NT2/D1 (cell line): ENCODE data around the gene CPNE1.

Source experiments
- DNase-seq: peaks from one replicate; pipeline ENCODE4 v3.0.0-alpha.2; 2011; ENCODE audit warnings: low read depth, low spot score
- H3K27me3 ChIP-seq: 2 replicates; pipeline ENCODE4 v1.6.0; 2011; ENCODE audit warnings: mild to moderate bottlenecking; ENCODE audit not compliant: insufficient read length, insufficient read depth
- H3K36me3 ChIP-seq: 2 replicates; pipeline ENCODE4 v1.6.1; 2011; ENCODE audit warnings: mild to moderate bottlenecking, low read length, mixed read lengths; ENCODE audit not compliant: insufficient read depth, insufficient read length
- H3K4me1 ChIP-seq: 2 replicates; pipeline ENCODE4 v1.5.1; 2011; ENCODE audit not compliant: insufficient read depth, insufficient read length
- H3K4me3 ChIP-seq: 2 replicates; pipeline ENCODE4 v1.5.1; 2011; ENCODE audit warnings: low read depth; ENCODE audit not compliant: insufficient read length
- H3K9ac ChIP-seq: 2 replicates; pipeline ENCODE4 v1.6.0; 2011; ENCODE audit warnings: low read depth; ENCODE audit not compliant: insufficient read length
- H3K9me3 ChIP-seq: 2 replicates; pipeline ENCODE4 v1.5.1; 2011; ENCODE audit warnings: mild to moderate bottlenecking, low read length; ENCODE audit not compliant: insufficient read depth
- SUZ12 ChIP-seq: IDR thresholded peaks from 2 replicates; pipeline ENCODE4 v1.6.1; 2011; ENCODE audit not compliant: insufficient read length, insufficient read depth; ENCODE audit errors: extremely low read depth
- YY1 ChIP-seq: IDR thresholded peaks from 2 replicates; pipeline ENCODE4 v1.6.1; 2011; ENCODE audit not compliant: insufficient read length, insufficient read depth
- ZNF274 ChIP-seq: IDR thresholded peaks from 2 replicates; pipeline ENCODE4 v1.6.1; 2011; ENCODE audit warnings: mild to moderate bottlenecking, low read depth, low read length

Gene CPNE1

GRCh38 chr20:35625584-35626385 is 38.9 kb downstream of the CPNE1 start:
- H3K9me3 ChIP-seq, result no peaks in the 10 kb centered on the region
- no peak for TF ChIP-seq ZNF274
- no peak for TF ChIP-seq SUZ12
- TF ChIP-seq YY1, result no peak
- peaks cover under 1% of the 10 kb centered on the region for H3K4me1 ChIP-seq
- H3K4me3 ChIP-seq, result no peak overlapping the region
- no peak overlapping the region for H3K9ac ChIP-seq
- peaks cover 78% of the 10 kb centered on the region for H3K36me3 ChIP-seq
- no peak for DNase-seq
- H3K27me3 ChIP-seq, result no peaks in the 10 kb centered on the region

GRCh38 chr20:35621560-35621946 is 43.1 kb downstream of the CPNE1 start:
- no peak for TF ChIP-seq YY1
- TF ChIP-seq SUZ12, result no peak
- no peak for TF ChIP-seq ZNF274
- Histone ChIP-seq H3K27me3 (peaks cover 9% of the 10 kb centered on the region), H3K4me3 (no peak overlapping the region), H3K9ac (no peak overlapping the region), H3K36me3 (peaks cover 42% of the 10 kb centered on the region), H3K4me1 (peaks cover 5% of the 10 kb centered on the region), H3K9me3 (no peaks in the 10 kb centered on the region)
- DNase-seq, result no peak

- H3K4me1 ChIP-seq, result peaks cover 5% of the 10 kb centered on the region
- DNase-seq, result no peak
- no peak overlapping the region for H3K4me3 ChIP-seq
- H3K36me3 ChIP-seq, result peaks cover 36% of the 10 kb centered on the region
- peaks cover 9% of the 10 kb centered on the region for H3K27me3 ChIP-seq
- H3K9me3 ChIP-seq, result no peaks in the 10 kb centered on the region
- H3K9ac ChIP-seq, result no peak overlapping the region
- TF ChIP-seq ZNF274, result no peak
- no peak for TF ChIP-seq SUZ12
- TF ChIP-seq YY1, result no peak
Observed at GRCh38 chr20:35620818-35621559, 43.7 kb downstream of the CPNE1 start.

GRCh38 chr20:35619196-35620095 is 45.3 kb downstream of the CPNE1 start:
- Histone ChIP-seq H3K4me1 (peaks cover 5% of the 10 kb centered on the region), H3K9me3 (no peaks in the 10 kb centered on the region), H3K4me3 (peak overlapping the region; percentile 71), H3K36me3 (peaks cover 22% of the 10 kb centered on the region), H3K9ac (peak overlapping the region; percentile 79), H3K27me3 (peaks cover 9% of the 10 kb centered on the region)
- peak; percentile 89 for DNase-seq
- TF ChIP-seq SUZ12, result no peak
- TF ChIP-seq ZNF274, result no peak
- no peak for TF ChIP-seq YY1

DNA sequence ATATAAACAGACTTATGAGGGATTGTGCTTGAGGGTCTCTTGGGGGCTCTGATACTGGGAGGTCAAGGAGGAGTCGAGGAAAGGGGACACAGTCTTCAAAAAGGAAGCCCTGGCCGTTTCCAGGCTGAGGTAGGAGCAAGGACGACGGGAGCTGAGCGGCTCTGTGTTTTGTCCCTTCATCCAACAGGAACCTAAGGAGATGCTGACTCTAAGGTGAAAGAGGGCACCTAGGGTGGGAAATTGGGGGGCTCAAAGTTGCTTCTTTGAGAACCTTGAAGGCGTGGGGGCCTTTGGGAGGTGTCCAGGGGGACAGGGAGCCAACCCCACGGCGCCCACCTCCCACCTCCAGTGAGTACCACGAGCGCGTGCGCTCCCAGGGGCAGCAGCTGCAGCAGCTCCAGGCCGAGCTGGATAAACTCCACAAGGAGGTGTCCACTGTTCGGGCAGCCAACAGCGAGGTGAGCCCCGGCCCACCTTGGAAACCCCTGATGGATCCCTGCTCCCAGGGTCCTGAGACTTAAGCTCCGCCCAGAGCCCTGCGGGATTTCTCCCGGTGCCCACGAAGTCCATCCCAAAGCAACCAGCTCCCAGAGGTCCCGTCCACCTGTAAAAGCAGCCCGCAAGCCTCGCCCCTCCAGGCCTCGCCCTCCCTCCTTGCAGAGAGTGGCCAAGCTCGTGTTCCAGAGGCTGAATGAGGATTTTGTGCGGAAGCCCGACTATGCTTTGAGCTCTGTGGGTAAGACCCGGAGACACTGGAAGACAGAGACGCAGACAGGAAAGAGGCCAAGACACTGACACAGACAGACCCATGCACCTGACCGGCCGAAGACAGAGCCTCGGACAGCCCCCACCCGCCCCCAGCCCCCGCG is 46.2 kb downstream of the CPNE1 start:
- Histone ChIP-seq H3K4me3 (peak overlapping the region; percentile 71), H3K4me1 (peaks cover 5% of the 10 kb centered on the region), H3K36me3 (peaks cover 15% of the 10 kb centered on the region), H3K27me3 (peaks cover 9% of the 10 kb centered on the region), H3K9ac (peak overlapping the region; percentile 79), H3K9me3 (no peaks in the 10 kb centered on the region)
- no peak for TF ChIP-seq ZNF274
- no peak for TF ChIP-seq SUZ12
- TF ChIP-seq YY1, result no peak
- DNase-seq, result no peak

- peaks cover 9% of the 10 kb centered on the region for H3K27me3 ChIP-seq
- H3K9ac ChIP-seq, result peak overlapping the region; percentile 79
- no peaks in the 10 kb centered on the region for H3K9me3 ChIP-seq
- TF ChIP-seq SUZ12, result no peak
- no peak for TF ChIP-seq YY1
- TF ChIP-seq ZNF274, result no peak
- H3K36me3 ChIP-seq, result peaks cover 15% of the 10 kb centered on the region
- peak overlapping the region; percentile 71 for H3K4me3 ChIP-seq
- peaks cover 5% of the 10 kb centered on the region for H3K4me1 ChIP-seq
- DNase-seq, result peak; percentile 40
Observed at GRCh38 chr20:35617397-35618262, 47.1 kb downstream of the CPNE1 start.
